G401 (cell line): ENCODE data around the gene MIDN. TPM values are rescaled to one million over a fixed set of nuclear protein-coding genes. Genes with fewer than 3 reads are reported as not detected.

Source experiments
- DNase-seq: peaks from one replicate; pipeline ENCODE4 v3.0.0-alpha.2; 2015; ENCODE audit warnings: low spot score
- in situ Hi-C: cut with HindIII; loops from 2 replicates; pipeline ENCODE4 v1.10.0; 2016; ENCODE audit warnings: low sequenced_read_pairs, mixed read lengths
- total RNA-seq: library from RNA; depleted of rRNA; stranded (reverse); fragments of >200 nt; shearing (Covaris generic); gene quantifications from 2 replicates; pipeline ENCODE4 v1.2.3, GENCODE V29; 2014

Gene MIDN
- total RNA-seq, 1 experiment from 2014 or later: 14.0 TPM

DNA sequence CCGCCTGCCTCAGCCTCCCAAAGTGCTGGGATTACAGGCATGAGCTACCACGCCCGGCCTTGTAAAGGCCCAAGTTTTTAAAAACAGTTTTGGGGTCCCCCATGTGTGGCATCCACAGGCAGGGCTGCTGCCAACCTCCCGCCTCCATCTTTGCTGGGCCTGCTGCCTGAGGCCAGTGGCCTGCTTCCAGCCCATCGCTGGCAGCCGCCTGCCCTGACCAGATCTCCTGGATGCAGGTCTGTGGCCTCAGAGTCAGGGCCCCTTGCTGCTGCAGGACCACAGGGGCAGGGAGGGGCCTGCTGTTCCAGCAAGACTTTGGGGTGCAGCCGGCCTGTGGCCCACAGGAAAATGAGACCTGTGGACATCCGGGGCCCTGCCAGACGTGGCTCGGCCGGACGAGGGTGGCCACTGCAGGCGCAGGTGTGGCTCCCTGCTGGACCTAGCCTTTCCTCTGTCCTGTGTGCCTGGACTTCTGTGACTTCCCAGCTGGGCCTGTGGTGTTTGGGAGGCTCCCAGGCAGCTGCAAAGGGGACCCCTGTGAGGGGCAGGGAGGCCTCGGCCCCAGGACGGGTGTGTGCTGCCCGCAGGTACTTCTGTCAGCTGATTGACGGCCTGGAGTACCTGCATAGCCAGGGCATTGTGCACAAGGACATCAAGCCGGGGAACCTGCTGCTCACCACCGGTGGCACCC lies 28.5 kb upstream of the MIDN start:
- DNase-seq: no peak
- in situ Hi-C loops: no loop called here

DNA sequence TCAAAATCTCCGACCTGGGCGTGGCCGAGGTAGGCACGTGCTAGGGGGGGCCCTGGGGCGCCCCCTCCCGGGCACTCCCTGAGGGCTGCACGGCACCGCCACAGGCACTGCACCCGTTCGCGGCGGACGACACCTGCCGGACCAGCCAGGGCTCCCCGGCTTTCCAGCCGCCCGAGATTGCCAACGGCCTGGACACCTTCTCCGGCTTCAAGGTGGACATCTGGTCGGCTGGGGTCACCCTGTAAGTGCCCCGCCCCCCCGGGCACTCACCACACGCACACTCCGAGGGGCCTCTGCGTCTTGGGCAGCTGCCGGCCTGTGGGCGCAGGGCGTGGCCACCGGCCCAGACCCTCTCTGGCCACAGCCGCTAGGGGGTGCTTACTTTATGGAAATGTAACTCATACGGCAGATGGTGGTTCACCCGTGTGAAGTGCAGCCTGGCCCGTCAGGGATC lies 27.9 kb upstream of the MIDN start:
- no peak for DNase-seq
- in situ Hi-C loops: no loop called here

DNA sequence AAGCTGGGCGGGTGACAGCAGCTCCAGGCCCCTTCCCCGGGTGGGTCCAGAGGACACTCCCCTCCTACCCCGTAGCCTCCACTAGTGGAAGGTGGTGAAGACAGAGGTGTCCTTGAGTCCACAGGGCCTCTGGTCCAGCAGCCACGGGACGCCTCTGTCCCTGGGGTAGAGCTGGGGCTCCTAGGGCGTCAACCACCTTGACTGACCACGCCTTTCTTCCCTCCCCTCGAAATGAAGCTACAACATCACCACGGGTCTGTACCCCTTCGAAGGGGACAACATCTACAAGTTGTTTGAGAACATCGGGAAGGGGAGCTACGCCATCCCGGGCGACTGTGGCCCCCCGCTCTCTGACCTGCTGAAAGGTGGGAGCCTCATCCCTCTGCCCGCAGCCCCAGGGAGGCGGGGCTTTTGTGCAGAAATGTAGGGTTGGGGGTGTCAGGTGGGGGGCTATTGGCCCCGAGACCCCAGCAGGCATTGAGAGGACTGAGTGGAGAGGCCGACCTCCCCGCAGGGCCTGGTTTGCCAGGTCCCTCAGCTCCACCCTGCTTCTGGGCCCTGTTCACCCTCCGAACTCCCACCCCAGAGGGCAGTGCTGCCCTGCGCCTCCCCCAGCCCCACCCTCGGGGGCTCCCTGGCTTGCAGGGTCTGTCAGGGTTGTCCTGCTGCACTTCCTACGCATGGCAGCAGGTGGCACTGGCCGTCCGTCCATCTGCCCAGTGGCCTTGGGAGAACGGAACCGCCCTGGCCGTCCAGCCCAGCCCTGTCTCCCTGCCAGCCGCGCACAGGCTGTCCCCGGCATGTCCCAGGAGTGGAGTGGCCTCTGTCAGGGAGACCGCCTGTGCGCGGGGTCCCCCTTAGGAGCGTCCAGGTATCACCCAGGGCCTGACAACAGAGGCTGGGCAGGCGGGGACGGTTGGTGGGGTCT lies 27.1 kb upstream of the MIDN start:
- peak; percentile 86 for DNase-seq
- in situ Hi-C loops: no loop called here

DNA sequence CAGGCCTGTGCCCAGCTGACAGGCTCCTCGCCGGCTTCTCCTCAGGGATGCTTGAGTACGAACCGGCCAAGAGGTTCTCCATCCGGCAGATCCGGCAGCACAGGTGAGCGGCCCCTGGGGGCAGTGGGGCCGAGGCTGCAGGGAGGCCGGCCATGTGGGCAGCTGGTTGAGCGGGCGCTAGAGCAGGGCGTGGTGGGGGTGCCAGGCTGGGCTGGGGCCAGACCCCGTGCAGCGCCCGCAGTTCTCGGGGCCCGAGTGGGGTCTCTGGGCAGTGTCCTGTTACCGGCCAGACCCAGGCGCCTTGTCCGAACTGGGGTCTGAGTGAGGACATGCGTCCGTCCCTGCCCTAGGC lies 26.5 kb upstream of the MIDN start:
- DNase-seq: no peak
- in situ Hi-C loops: no loop called here

DNA sequence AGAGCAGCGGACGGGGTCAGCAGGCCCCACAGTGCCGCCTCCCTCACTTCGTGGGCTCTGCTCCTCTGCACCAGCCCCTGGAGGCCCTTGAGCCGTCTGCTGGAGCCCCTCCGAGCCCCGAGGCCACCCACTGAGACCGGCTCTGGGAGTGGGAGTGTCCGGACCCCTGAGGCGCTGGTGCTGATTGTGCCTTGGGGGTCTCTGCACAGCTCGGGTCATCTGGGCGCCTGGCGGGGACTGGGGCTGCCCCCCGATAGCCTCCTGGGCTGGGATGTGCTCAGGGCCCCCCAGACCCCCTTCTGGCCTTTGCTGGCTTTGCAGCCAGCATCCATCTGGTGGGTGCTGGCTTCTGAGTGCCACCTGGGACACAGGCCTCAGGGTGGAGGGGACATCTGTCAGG lies 26.0 kb upstream of the MIDN start:
- in situ Hi-C loops: no loop called here
- DNase-seq: no peak

DNA sequence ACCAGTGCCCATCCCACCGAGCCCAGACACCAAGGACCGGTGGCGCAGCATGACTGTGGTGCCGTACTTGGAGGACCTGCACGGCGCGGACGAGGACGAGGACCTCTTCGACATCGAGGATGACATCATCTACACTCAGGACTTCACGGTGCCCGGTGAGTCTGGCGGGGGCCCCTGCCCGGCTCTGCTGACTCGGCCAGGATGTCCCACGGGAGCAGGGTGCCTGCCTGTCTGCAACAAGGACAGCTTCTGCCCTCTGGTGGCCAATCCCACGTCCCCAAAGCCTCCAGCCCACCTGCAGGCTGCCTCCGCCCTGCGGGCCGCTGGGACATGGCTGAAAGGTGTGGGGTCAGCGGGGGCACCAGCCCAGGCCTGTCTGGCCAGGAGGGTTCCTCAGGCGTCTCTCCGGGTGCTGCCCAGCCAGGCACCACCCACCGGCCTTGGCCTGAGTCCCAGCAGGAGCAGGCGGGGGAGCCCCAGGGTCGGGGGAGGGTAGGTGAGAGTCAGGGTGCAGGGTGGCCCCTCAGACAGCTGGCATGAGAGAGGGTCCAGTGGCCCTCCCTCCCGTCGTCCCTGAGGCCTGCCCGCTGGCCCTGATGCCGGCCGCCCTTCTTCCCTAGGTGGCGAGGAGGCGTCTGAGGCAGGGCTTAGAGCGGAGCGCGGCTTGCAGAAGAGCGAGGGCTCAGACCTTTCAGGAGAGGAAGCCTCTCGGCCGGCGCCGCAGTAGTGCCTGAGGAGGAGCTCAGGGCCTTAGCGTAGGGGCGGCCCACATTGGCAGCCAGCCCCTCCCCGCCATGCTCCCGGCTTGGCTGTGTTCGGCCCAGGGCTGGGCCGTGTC lies 25.1 kb upstream of the MIDN start:
- no peak for DNase-seq
- in situ Hi-C loops: no loop called here

DNA sequence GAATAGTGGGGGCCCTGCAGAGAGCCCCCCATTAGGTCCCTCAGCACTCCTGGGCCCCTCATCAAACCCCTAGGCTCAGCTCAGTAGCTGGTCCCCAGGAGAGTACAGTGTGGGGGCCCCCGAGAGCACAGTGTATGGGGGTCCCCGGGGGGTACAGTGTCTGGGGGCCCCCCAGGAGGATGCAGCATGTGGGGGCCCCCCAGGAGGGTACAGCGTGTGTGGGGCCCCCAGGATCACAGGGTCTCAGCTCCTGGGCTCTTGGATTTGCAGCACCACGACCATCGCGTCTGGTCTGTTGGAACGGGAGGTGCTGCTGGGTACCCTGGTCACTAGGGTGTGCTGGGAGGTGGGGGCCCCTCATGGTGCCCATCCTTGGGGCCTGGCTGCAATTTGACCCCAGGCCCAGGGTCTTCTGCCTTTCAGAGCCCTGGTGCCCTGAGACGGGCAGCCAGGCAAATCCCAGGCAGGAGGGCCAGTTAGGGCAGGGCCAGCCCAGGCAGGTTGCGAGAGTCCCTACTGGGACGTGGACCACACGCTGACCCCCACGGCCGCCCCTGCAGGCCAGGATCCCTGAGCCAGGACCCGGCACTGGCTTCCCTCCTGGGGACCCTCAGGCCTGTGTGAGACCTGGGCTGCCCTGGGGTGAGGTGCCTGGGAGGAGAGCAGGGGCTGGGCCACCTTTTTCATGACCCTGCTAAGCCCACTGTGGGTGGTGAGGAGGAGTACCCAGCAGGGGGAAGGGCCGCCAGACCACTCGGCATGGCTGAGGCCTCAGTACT lies 24.1 kb upstream of the MIDN start:
- peak; percentile 0 for DNase-seq
- in situ Hi-C loops: no loop called here

DNA sequence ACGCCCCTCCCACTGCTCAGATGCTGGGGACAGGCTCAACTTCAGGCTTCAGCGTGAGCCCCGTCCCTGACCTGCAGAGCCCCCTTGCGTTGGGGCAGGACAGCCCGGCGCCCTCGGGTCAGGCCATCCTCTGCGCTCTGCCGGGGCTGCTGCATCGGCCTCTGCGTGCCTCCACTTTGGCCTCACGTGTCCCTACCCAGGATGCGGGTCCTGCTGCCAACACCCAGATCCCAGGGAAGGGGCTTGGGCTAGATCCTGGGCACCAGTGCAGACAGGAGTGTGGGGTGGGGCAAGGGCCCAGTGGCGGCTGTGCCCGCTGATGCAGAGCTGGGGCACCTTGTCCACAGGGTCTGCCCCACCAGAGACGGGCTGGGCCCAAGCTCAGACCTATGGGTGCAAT lies 23.5 kb upstream of the MIDN start:
- DNase-seq: no peak
- in situ Hi-C loops: no loop called here

DNA sequence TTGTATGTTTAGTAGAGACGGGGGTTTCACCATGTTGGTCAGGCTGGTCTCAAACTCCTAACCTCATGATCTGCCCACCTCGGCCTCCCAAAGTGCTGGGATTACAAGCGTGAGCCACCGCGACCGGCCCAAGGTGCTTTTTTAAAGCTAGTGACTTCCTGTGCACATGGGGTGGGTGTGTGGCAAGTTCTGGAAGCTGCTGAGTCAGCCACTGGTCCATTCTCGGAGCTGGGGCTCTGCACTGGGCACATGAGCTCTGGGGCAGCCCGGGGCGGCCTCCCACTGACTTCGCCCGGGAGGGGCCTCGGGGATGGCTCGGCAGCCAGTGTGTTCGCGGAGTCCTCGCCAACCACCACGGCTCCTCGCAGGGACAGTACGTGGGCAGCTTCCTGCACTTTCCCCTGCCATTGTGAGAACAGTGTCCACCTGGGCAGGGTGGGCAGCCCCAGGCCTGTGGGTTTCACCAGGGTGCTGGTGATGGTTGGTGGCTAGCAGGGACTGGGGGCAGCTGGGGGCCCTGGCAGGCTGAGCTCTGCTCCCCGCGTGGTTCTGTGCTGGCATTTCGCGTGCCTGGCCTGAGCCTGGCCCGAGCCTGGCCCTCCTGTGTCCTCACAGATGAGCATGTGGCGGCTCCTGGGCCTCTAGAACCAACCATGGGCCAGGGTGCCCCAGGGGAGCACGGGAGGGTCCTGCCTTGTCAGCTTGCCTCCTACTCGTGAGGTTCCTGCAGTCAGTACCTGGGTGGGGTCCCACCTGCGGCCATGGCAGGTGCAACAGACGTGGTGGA lies 22.8 kb upstream of the MIDN start:
- DNase-seq: no peak
- in situ Hi-C loops: no loop called here

DNA sequence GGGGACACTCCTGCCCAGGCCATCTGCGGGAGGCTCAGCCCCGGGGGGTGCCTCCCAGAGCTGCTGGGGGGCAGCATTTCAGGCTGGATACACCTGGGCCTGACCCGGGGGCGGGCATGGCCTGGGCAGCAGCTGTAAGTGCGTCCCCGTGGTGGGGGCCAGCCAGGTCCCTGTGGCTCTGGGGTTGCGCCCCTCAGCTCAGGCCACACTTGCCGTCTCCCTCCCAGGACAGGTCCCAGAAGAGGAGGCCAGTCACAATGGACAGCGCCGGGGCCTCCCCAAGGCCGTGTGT lies 22.2 kb upstream of the MIDN start:
- no peak for DNase-seq
- in situ Hi-C loops: no loop called here

DNA sequence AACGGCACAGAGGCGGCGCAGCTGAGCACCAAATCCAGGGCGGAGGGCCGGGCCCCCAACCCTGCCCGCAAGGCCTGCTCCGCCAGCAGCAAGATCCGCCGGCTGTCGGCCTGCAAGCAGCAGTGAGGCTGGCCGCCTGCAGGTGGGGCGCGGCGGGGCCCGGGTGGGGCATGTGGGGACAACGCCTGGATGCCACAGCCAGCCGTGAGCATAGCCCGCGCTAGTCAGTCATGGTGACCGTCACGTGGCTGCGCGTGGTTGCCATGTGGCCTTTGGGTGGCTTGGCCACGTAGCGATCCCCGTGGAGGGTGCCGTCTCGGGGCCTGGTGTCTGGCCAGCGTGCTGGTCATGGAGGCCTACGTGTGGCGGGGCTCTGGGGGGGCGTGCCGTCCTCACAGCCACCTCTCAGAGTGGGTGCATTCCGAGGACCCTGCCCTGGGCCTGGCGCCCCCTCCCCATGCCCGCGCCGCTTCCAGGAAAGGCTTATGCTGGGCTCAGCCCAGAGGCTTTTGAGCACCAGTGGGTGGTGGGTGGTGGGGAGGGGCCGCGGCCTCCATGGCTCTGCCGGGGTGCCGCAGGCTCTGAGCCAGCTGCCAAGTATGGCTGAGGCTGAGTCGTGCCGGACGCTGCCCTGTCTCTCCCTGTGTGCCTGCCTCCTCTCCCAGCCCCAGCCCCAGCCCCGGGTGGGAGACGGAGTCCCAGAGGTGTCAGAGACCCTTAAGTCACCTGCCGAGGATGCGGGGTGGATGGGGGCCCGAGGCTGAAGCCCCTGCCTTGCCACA lies 21.7 kb upstream of the MIDN start:
- in situ Hi-C loops: no loop called here

DNA sequence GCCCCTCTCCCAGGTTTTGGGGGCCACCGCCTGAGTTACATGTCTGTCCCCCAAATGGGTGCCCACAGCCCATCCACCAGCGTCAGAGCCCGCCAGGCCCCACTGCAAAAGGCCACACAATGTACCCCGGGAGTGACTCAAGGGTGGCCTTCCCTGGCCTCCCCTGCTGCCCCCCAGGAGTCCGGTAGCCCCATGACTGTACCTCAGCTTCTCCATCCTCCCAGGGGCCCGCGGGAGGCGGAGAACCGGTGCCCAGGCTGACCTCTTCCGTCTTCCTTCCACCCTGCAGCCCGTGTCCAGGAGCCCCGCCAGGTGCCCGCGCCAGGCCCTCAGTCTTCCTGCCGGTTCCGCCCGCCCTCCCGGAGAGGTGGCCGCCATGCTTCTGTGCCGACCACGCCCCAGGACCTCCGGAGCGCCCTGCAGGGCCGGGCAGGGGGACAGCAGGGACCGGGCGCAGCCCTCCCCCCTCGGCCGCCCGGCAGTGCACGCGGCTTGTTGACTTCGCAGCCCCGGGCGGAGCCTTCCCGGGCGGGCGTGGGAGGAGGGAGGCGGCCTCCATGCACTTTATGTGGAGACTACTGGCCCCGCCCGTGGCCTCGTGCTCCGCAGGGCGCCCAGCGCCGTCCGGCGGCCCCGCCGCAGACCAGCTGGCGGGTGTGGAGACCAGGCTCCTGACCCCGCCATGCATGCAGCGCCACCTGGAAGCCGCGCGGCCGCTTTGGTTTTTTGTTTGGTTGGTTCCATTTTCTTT lies 20.9 kb upstream of the MIDN start:
- in situ Hi-C loops: no loop called here
- DNase-seq: no peak

More for the DNA sequence above, 21.7 kb upstream of the MIDN start:
- no peak for DNase-seq

DNA sequence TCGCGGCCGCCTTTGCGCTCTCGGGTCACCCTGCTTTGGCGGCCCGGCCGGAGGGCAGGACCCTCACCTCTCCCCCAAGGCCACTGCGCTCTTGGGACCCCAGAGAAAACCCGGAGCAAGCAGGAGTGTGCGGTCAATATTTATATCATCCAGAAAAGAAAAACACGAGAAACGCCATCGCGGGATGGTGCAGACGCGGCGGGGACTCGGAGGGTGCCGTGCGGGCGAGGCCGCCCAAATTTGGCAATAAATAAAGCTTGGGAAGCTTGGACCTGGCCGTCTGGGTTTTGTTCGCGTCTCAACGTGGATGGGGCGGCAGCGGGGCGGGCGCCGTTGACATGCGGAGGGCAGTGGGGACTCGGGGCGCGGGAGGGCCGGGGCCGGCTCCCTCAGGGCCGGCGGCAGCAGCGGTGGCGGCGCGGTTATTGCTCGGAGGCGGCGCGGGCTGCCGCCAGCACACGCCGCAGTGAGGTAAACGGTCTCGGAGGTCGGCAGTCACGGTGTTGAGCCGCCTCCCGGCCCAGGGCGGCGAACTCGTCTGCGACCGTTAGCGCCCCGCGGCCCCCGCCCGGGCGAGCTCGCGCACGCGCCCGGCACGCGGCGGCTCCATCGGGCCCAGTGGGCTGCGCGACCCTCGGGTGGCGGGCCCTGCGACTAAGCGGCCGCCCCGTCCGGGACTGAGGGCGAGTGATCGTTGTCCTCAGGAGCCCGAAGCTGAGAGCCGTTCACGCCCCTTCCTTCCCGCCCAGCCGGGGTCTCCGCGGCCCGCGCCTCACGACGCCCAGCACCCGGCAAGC lies 20.0 kb upstream of the MIDN start:
- DNase-seq: no peak
- in situ Hi-C loops: no loop called here

DNA sequence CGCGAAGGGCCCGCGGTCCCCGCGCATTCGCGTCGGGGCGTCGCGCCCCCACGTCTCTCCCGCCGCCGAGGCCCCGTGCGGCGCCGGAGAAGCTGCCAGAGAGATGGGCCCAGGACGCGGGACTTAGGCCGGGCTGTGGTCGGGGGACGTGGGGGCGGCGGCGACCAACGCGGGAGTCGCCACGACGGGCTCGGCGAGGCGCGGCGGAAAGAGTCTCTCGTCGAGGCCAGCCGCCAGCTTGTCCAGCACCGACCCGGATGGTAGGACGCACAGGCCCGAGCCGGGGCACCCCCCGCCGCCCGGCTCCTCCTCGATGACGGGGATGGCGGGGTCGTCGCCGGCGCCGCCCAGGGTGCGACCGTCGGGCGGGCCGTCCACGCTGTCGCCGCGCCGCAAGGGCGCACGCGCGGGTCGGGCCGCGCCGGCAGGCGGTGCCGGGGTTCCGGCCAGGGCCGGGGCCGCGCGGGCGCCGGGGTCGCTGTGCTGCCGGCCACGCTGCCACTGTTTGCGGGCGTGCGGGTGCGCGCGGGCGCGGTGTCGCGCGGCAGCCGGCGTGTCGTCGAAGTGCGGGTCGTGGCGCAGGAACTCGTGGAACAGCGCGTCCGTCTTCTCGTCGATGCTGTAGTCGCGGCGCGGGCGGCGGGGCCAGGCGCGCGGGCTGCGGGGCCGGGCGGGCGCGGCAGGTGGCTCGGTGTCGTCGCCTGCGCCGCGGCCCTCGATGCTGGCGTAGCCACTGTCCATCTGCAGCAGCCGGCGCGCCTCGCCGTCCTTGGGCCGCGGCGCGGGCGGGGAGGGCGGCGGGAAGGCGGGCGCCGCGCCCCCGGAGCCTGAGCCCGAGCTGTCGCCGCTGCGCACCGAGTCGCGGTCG lies 19.1 kb upstream of the MIDN start:
- DNase-seq: no peak
- in situ Hi-C loops: no loop called here

DNA sequence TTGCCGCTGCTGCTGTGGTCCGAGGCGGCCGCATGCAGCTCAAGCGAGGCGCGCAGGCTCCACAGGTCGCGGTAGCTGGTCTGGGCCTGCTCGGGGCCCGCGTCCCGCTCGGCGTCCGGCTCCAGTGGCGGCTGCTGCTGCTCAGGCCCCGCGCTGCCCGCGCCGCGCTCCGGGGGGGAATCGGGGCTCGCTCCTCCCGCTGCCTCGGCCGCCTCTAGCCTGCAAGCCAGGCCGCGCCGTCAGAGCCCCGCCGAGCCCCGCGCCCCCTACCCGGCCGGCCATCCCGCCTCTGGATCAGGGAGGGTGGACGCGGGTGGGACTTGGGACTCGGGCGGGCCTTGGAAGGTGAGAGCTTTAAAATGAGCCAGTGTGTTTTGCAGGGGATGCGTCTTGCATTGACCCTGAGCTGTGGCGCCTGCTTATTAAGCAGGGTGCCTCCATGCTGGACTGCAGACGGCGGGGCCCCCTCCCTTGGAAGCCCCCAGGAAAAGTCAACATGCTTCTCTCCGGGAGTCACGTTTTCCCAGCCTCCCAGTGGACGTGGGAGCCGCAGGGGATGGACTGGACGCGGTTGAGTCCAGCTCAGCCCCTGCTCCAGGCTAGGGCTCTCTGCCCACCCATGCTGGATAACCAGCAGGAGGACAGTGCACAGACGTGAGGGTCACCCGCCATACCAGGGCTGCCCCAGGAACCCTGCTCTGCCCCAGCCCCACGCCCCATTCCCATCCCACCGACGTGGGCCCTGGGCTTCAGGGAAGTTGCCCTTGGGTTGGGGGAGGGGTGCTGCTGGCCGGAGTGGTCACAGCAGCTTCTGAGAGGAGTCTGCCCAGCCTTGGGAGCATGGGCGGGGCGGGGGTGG lies 18.2 kb upstream of the MIDN start:
- in situ Hi-C loops: no loop called here
- no peak for DNase-seq
